HFFc6 (cell line): Measurements from ENCODE around the gene KCNMA1. TPM values are rescaled to one million over a fixed set of nuclear protein-coding genes. Genes with fewer than 3 reads are reported as not detected.
"Not testable (repeated sequence)": the region's sequence is repeated elsewhere in the genome, so short reads cannot be mapped to it uniquely, and the experiment has no call there.

Experiments
- DNase-seq: peaks from one replicate; pipeline ENCODE4 v3.0.0-alpha.2; 2018
- H3K27ac Mint-ChIP-seq: 2 replicates; pipeline ENCODE4 v1.8.0; 2020; ENCODE audit warnings: mild to moderate bottlenecking, mixed read lengths
- H3K27me3 Mint-ChIP-seq: 2 replicates; pipeline ENCODE4 v1.8.0; 2021; ENCODE audit warnings: mild to moderate bottlenecking, moderate library complexity, mixed read lengths; ENCODE audit not compliant: insufficient read depth
- H3K36me3 Mint-ChIP-seq: 2 replicates; pipeline ENCODE4 v1.8.0; 2021; ENCODE audit warnings: low read depth, mixed read lengths
- H3K4me1 Mint-ChIP-seq: 2 replicates; pipeline ENCODE4 v1.8.0; 2020; ENCODE audit warnings: low read depth, mixed read lengths
- H3K4me3 Mint-ChIP-seq: 2 replicates; pipeline ENCODE4 v1.8.0; 2020; ENCODE audit warnings: mild to moderate bottlenecking, moderate library complexity, mixed read lengths
- H3K9me3 Mint-ChIP-seq: 2 replicates; pipeline ENCODE4 v1.8.0; 2020; ENCODE audit warnings: mild to moderate bottlenecking, mixed read lengths
- total RNA-seq, 6 experiments: library from RNA; stranded (reverse); fragmentation: NEBNext Ultra II Directional; extraction: Animal tissue kit (Norgen Biotek cat#: 25700); gene quantifications; 2 replicates in 1 of 6; 3 replicates in 5 of 6; pipeline ENCODE4 v1.2.3, GENCODE V29; 2021
- TF ChIP-seq, protein P1 (sequence below): fragments of 200-600 bp; sonication (generic); IDR thresholded peaks from 2 replicates; pipeline ENCODE4 v1.5.0; 2021; ENCODE audit warnings: antibody characterized with exemption, mild to moderate bottlenecking

Gene KCNMA1
- total RNA-seq, 6 experiments from 2014 or later, result 87.1 to 191 (median 93.5) TPM

DNA sequence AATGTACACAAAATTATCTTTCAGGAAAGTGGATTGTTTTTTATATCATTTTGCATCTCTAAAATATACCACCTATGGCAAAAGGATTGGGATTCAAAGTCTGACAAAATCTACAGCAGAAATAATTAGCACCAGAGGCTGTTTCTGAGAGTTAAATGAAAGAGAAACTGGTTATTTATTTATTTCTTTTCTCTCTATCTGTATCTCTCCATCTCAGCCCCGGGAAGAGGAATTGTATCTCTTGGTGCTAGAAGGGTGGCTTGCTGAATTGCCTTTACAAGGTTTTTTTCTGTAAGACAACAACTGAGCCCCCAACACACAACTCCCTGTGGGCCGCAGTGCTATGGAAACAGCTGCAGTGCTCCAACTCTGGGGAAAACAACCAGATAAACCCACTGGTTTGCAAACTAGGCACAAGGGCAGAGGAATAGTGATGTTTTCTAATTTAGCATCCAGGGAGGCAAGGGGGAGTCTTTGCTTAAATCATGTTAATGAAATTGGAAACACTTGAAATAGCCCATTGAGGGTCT, 249.0 kb downstream of the KCNMA1 start:
- Mint-ChIP-seq H3K36me3 (peaks cover 12% of the 10 kb centered on the region), H3K27me3 (peaks cover 7% of the 10 kb centered on the region), H3K27ac (peak overlapping the region; percentile 95), H3K9me3 (no peaks in the 10 kb centered on the region), H3K4me1 (peaks cover 85% of the 10 kb centered on the region), H3K4me3 (no peak overlapping the region)
- no peak for DNase-seq
- TF ChIP-seq, protein P1, sequence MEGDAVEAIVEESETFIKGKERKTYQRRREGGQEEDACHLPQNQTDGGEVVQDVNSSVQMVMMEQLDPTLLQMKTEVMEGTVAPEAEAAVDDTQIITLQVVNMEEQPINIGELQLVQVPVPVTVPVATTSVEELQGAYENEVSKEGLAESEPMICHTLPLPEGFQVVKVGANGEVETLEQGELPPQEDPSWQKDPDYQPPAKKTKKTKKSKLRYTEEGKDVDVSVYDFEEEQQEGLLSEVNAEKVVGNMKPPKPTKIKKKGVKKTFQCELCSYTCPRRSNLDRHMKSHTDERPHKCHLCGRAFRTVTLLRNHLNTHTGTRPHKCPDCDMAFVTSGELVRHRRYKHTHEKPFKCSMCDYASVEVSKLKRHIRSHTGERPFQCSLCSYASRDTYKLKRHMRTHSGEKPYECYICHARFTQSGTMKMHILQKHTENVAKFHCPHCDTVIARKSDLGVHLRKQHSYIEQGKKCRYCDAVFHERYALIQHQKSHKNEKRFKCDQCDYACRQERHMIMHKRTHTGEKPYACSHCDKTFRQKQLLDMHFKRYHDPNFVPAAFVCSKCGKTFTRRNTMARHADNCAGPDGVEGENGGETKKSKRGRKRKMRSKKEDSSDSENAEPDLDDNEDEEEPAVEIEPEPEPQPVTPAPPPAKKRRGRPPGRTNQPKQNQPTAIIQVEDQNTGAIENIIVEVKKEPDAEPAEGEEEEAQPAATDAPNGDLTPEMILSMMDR, result no peak

DNA sequence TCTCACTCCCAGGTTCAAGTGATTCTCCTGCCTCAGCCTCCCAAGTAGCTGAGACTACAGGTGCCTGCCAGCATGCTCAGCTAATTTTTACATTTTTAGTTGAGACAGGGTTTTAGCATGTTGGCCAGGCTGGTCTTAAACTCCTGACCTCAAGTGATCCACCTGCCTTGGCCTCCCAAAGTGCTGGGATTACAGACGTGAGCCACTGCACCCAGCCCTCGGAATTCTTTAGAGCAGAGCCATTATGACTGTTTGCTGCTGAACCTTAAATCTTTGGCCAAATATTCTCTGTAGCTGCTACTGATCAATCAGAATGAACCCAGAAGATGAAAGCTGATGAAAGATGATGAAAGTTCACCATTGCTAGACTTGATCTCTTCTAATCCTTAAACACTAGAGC, 249.9 kb downstream of the KCNMA1 start:
- peak overlapping the region; percentile 95 for H3K27ac Mint-ChIP-seq
- not testable (repeated sequence) for H3K27me3 Mint-ChIP-seq

DNA sequence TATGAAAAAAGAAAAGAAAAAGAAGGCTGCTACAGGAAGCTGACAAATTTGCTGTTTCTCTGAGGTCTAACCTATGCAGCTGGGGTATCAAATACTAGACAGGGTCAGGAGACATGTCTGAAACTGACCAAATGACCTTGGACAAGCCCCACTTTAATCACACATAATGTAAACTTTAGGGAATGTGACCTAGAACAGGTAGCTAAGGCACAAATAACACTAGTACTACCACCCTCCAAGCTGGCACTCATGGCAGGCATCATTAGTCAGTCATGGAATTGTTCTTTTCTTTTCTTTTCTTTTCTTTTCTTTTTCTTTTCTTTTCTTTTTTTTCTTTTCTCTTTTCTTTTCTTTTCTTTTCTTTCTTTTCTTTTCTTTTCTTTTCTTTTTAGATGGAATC, 250.4 kb downstream of the KCNMA1 start:
- H3K27ac Mint-ChIP-seq, result peak overlapping the region; percentile 95
- peaks cover 2% of the 10 kb centered on the region; the same call in 1 of the 2 replicates for H3K27me3 Mint-ChIP-seq
- DNase-seq, result no peak
- H3K9me3 Mint-ChIP-seq, result no peaks in the 10 kb centered on the region
- peaks cover 71% of the 10 kb centered on the region for H3K4me1 Mint-ChIP-seq
- peaks cover 12% of the 10 kb centered on the region for H3K36me3 Mint-ChIP-seq
- H3K4me3 Mint-ChIP-seq, result peak overlapping the region; percentile 72
- TF ChIP-seq, protein P1, result no peak

More for the DNA sequence above, 249.9 kb downstream of the KCNMA1 start:
- Mint-ChIP-seq H3K36me3 (peaks cover 12% of the 10 kb centered on the region), H3K4me1 (peaks cover 76% of the 10 kb centered on the region), H3K4me3 (peak overlapping the region; percentile 72)
- DNase-seq, H3K9me3 Mint-ChIP-seq: not testable (repeated sequence)

DNA sequence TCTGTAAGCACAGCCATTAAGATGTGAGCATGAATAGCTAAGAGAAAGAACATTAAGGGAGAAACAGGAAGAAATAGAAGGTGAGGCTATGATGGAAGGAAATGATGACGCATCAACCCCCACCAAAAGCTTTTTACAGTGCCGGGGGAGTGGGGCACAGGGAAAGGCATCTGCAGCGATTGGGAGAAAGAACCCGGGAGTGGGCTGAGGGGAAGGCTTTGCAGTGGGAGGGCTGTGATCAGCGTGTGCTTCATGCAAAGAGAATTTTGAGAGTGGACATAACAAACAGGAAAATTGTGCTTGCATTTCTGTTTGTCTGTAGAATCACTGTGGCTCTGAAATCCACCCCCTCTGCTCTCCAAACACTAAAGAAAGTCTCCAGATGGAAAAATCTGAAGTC, 250.8 kb downstream of the KCNMA1 start:
- Mint-ChIP-seq H3K4me3 (peak overlapping the region; percentile 72), H3K27ac (peak overlapping the region; percentile 95), H3K4me1 (peaks cover 70% of the 10 kb centered on the region), H3K27me3 (peaks cover 2% of the 10 kb centered on the region; the same call in 1 of the 2 replicates), H3K36me3 (peaks cover 16% of the 10 kb centered on the region), H3K9me3 (no peaks in the 10 kb centered on the region)
- TF ChIP-seq, protein P1, result no peak
- peak; percentile 57 for DNase-seq

DNA sequence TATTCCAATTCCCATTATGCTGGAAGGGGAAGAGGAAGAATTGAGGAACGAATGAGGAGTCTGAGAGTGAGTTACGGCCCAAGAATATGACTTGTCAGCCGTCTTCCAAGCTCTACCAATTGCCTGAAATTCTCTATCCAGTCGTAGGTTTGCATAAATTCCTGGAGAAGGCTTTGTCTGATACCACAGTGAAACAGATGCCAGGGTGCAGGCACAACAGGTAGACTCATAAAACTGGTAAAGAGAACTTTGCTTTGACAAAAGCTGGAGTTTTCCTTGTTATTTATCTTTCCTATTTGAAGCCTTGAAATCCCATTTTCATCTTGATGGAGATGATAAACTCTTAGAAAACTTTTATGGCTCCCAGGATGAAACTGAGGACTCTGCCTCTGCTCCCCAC, 251.2 kb downstream of the KCNMA1 start:
- peaks cover 2% of the 10 kb centered on the region; the same call in 1 of the 2 replicates for H3K27me3 Mint-ChIP-seq
- peaks cover 66% of the 10 kb centered on the region for H3K4me1 Mint-ChIP-seq
- H3K36me3 Mint-ChIP-seq, result peaks cover 19% of the 10 kb centered on the region
- TF ChIP-seq, protein P1, result no peak
- H3K4me3 Mint-ChIP-seq, result peak overlapping the region; percentile 72
- H3K9me3 Mint-ChIP-seq, result no peaks in the 10 kb centered on the region
- peak overlapping the region; percentile 95 for H3K27ac Mint-ChIP-seq
- DNase-seq, result no peak

DNA sequence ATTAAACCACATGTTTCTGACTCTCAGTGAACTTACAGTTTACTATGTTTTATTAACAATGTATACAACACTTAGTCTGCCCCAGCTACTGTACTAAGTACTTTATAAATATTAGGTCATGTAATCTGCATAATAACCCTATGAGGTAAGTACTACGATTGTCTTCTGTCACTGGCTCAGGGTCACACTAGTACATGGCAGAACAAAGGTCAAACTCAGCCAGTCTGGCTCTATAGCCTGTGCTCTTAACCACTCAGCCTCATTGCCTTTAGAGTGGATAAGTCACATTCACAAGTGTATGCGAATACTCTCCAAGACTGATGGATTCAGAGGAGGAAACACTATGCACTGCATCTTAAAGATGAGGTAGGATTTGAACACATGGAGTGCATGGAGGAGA, 252.3 kb downstream of the KCNMA1 start:
- H3K4me3 Mint-ChIP-seq, result no peak overlapping the region
- H3K4me1 Mint-ChIP-seq, result peaks cover 60% of the 10 kb centered on the region
- no peaks in the 10 kb centered on the region for H3K9me3 Mint-ChIP-seq
- peak overlapping the region; percentile 95 for H3K27ac Mint-ChIP-seq
- TF ChIP-seq, protein P1, result no peak
- no peak for DNase-seq
- H3K36me3 Mint-ChIP-seq, result peaks cover 19% of the 10 kb centered on the region
- peaks cover 2% of the 10 kb centered on the region; the same call in 1 of the 2 replicates for H3K27me3 Mint-ChIP-seq
